ENCODE data around the gene MELTF. TPM values are rescaled to one million over a fixed set of nuclear protein-coding genes. Genes with fewer than 3 reads are reported as not detected.

MELTF gene
- total and polyA plus RNA-seq, 12 donors: 0.47 to 11.3 (median 1.4) TPM; not detected in 1

GRCh38 chr3:196985954-196986885, 43.4 kb downstream of the MELTF start:
- DNase-seq: no peak

GRCh38 chr3:196985298-196985697, 44.3 kb downstream of the MELTF start:
- TF ChIP-seq POLR2A (IDR thresholded peaks at IDR 0.05) (no peak), CTCF (IDR thresholded peaks at IDR 0.05) (no peak)
- intact Hi-C loops (cut with DNase I): no loop called here
- Histone ChIP-seq H3K4me1 (replicated peaks in 1 of 2) (no peaks in the 10 kb centered on the region), H3K36me3 (replicated peaks in 1 of 2) (no peaks in the 10 kb centered on the region), H3K27me3 (peaks cover 8% of the 10 kb centered on the region), H3K9me3 (replicated peaks in 1 of 3) (no peaks in the 10 kb centered on the region), H3K4me3 (no peak overlapping the region), H3K27ac (no peak overlapping the region)
- WGBS, 4 donors: 72 to 77% (median 75%) methylated on average over 3 to 6 of the region's 6 CpGs
- DNase-seq: no peak

More at GRCh38 chr3:196985954-196986885, 43.4 kb downstream of the MELTF start:
- Histone ChIP-seq H3K27ac (no peak overlapping the region), H3K36me3 (replicated peaks in 1 of 2) (no peaks in the 10 kb centered on the region), H3K4me3 (no peak overlapping the region), H3K9me3 (replicated peaks in 1 of 3) (no peaks in the 10 kb centered on the region), H3K27me3 (peaks cover 8% of the 10 kb centered on the region), H3K4me1 (replicated peaks in 1 of 2) (no peaks in the 10 kb centered on the region)
- no peak for TF ChIP-seq CTCF (IDR thresholded peaks at IDR 0.05)
- no peak for TF ChIP-seq POLR2A (IDR thresholded peaks at IDR 0.05)
- 85 to 92% (median 89%) methylated on average over 7 to 9 of the region's 9 CpGs for WGBS, 4 donors
- intact Hi-C loops (cut with DNase I): no loop called here

GRCh38 chr3:196983186-196983585, 46.4 kb downstream of the MELTF start:
- Histone ChIP-seq H3K27ac (no peak overlapping the region), H3K36me3 (replicated peaks in 1 of 2) (no peaks in the 10 kb centered on the region), H3K27me3 (peaks cover 8% of the 10 kb centered on the region), H3K4me3 (no peak overlapping the region), H3K4me1 (replicated peaks in 1 of 2) (peaks cover 0 to 3% of the 10 kb centered on the region in 2 donors), H3K9me3 (replicated peaks in 1 of 3) (no peaks in the 10 kb centered on the region)
- no peak for DNase-seq
- intact Hi-C loops (cut with DNase I): no loop called here
- WGBS, 4 donors: 36 to 58% (median 43%) methylated on average over 1 of the region's 1 CpG
- TF ChIP-seq CTCF (IDR thresholded peaks at IDR 0.05) (no peak), POLR2A (IDR thresholded peaks at IDR 0.05) (no peak)

GRCh38 chr3:196981657-196982056, 48.0 kb downstream of the MELTF start:
- H3K27ac ChIP-seq: no peak overlapping the region

More at GRCh38 chr3:196981657-196982056, 48.0 kb downstream of the MELTF start:
- intact Hi-C loops (cut with DNase I): no loop called here
- Histone ChIP-seq H3K36me3 (replicated peaks in 1 of 2) (no peaks in the 10 kb centered on the region), H3K4me3 (no peak overlapping the region), H3K9me3 (replicated peaks in 1 of 3) (no peaks in the 10 kb centered on the region), H3K4me1 (replicated peaks in 1 of 2) (peaks cover 0 to 3% of the 10 kb centered on the region in 2 donors), H3K27me3 (peaks cover 8% of the 10 kb centered on the region)
- no peak for DNase-seq
- no peak for TF ChIP-seq CTCF (IDR thresholded peaks at IDR 0.05)
- TF ChIP-seq POLR2A (IDR thresholded peaks at IDR 0.05): no peak
- 90 to 93% (median 93%) methylated on average over 13 of the region's 13 CpGs for WGBS, 4 donors

Measured in adrenal gland (tissue), 12 donors.